Naive thymus-derived CD4-positive, alpha-beta T cell (primary cell): Measurements from ENCODE around the gene ASB17. TPM values are rescaled to one million over a fixed set of nuclear protein-coding genes. Genes with fewer than 3 reads are reported as not detected.
"Not testable (repeated sequence)": the region's sequence is repeated elsewhere in the genome, so short reads cannot be mapped to it uniquely, and the experiment has no call there.

Source experiments
- ATAC-seq: fragments of 150-1000 bp; cut with Tn5 transposase; 2 replicates; pipeline ENCODE4 v1.10.0; 2021; ENCODE audit warnings: mild to moderate bottlenecking, moderate library complexity
- CTCF ChIA-PET: fragments of 350-600 bp; sonication (Branson Sonifier 250); formaldehyde crosslinking; loops from one replicate; lab custom pipeline; 2021; ENCODE audit warnings: antibody characterized with exemption; lab: Charles Lee
- POLR2A ChIA-PET: fragments of 350-600 bp; sonication (Branson Sonifier 250); formaldehyde crosslinking; loops from one replicate; lab custom pipeline; 2021; ENCODE audit warnings: antibody characterized with exemption, inconsistent platforms; lab: Charles Lee
- DNase-seq, 9 donors: peaks; one replicate each; pipeline versions ENCODE4 v3.0.0 to v3.0.0-alpha.2; 2020 to 2022; ENCODE audit warnings: mixed read lengths in 1 of 9
- H3K27ac ChIP-seq: one replicate; pipeline ENCODE4 v1.7.0; 2013; ENCODE audit warnings: mild to moderate bottlenecking, low read depth, low read length, moderate library complexity
- H3K27me3 ChIP-seq, 2 donors: one replicate each; pipeline ENCODE4 v1.7.0; 2013; ENCODE audit warnings: low read length in 2 of 2, mild to moderate bottlenecking in 2 of 2, moderate library complexity in 2 of 2; ENCODE audit not compliant: control insufficient read depth in 2 of 2, insufficient read depth in 2 of 2
- H3K36me3 ChIP-seq, 3 experiments: 1 replicate in 2 of 3; 2 replicates in 1 of 3; pipeline ENCODE4 v1.7.0; 2013; ENCODE audit warnings: low read length in 3 of 3, mild to moderate bottlenecking in 3 of 3, moderate library complexity in 1 of 3; ENCODE audit not compliant: insufficient read depth in 3 of 3, control insufficient read depth in 2 of 3
- H3K4me1 ChIP-seq, 2 donors: one replicate each; pipeline ENCODE4 v1.7.0; 2013; ENCODE audit warnings: low read length in 2 of 2, mild to moderate bottlenecking in 2 of 2, moderate library complexity in 1 of 2; ENCODE audit not compliant: control insufficient read depth in 2 of 2, insufficient read depth in 2 of 2
- H3K4me3 ChIP-seq: 2 replicates; pipeline ENCODE4 v1.7.0; 2013; ENCODE audit warnings: mild to moderate bottlenecking, low read length
- H3K9me3 ChIP-seq, 3 experiments: 1 replicate in 2 of 3; 2 replicates in 1 of 3; pipeline ENCODE4 v1.7.0; 2013; ENCODE audit warnings: low read length in 3 of 3; ENCODE audit not compliant: control insufficient read depth in 2 of 3
- H3K27ac Mint-ChIP-seq, 9 donors: one replicate each; pipeline ENCODE4 v1.8.0; 2020 to 2022; ENCODE audit warnings: mixed read lengths in 9 of 9, mild to moderate bottlenecking in 8 of 9, moderate library complexity in 5 of 9, inconsistent platforms in 2 of 9
- H3K27me3 Mint-ChIP-seq, 5 donors: one replicate each; pipeline ENCODE4 v1.8.0; 2021 to 2022; ENCODE audit warnings: mixed read lengths in 5 of 5, mild to moderate bottlenecking in 1 of 5
- H3K36me3 Mint-ChIP-seq, 5 donors: one replicate each; pipeline ENCODE4 v1.8.0; 2020 to 2022; ENCODE audit warnings: mixed read lengths in 5 of 5, mild to moderate bottlenecking in 3 of 5, inconsistent platforms in 1 of 5
- H3K4me1 Mint-ChIP-seq, 7 donors: one replicate each; pipeline ENCODE4 v1.8.0; 2020 to 2022; ENCODE audit warnings: mixed read lengths in 7 of 7, mild to moderate bottlenecking in 3 of 7, inconsistent platforms in 1 of 7
- H3K4me3 Mint-ChIP-seq, 10 donors: one replicate each; pipeline ENCODE4 v1.8.0; 2020 to 2022; ENCODE audit warnings: mild to moderate bottlenecking in 10 of 10, mixed read lengths in 10 of 10, moderate library complexity in 6 of 10, inconsistent platforms in 2 of 10
- H3K9me3 Mint-ChIP-seq, 11 donors: one replicate each; pipeline ENCODE4 v1.8.0; 2020 to 2022; ENCODE audit warnings: mixed read lengths in 11 of 11, mild to moderate bottlenecking in 4 of 11, inconsistent platforms in 1 of 11, moderate library complexity in 1 of 11
- intact Hi-C, 2 donors: fragments of 100-400 bp; cut with micrococcal nuclease; formaldehyde crosslinking; loops; one replicate each; pipeline ENCODE4 v1.15.1; 2023
- polyA plus RNA-seq, 2 donors: library from polyadenylated mRNA; unstranded; fragments of 300-500 nt; fragmentation: Illumina TruSeq; gene quantifications; one replicate each; pipeline ENCODE4 v1.2.3, GENCODE V29; 2021
- total RNA-seq, 6 experiments: library from RNA in 5 of 6; stranded (reverse) in 5 of 6; gene quantifications; 1 replicate in 5 of 6; 2 replicates in 1 of 6; pipeline ENCODE4 v1.2.3 and lab custom pipeline; 2021 to 2026

Gene ASB17
- total and polyA plus RNA-seq, 7 experiments from 2014 or later: not detected

GRCh38 chr1:75964110-75964759 is 32.0 kb upstream of the ASB17 start:
- H3K36me3 ChIP-seq, H3K9me3 Mint-ChIP-seq, POLR2A ChIA-PET, H3K27ac ChIP-seq, DNase-seq, ATAC-seq, H3K4me1 Mint-ChIP-seq, H3K9me3 ChIP-seq, H3K27me3 Mint-ChIP-seq, H3K4me1 ChIP-seq, H3K4me3 ChIP-seq, CTCF ChIA-PET, H3K36me3 Mint-ChIP-seq, H3K27me3 ChIP-seq, H3K27ac Mint-ChIP-seq, H3K4me3 Mint-ChIP-seq, intact Hi-C loops: not testable (repeated sequence)

GRCh38 chr1:75954586-75954985 is 22.4 kb upstream of the ASB17 start:
- no peak overlapping the region for H3K4me3 Mint-ChIP-seq
- CTCF ChIA-PET: no interaction called here
- intact Hi-C loops: no loop called here

GRCh38 chr1:75953461-75953860 is 21.3 kb upstream of the ASB17 start:
- Mint-ChIP-seq H3K9me3 (peaks cover 0 to 2% (median 0%) of the 10 kb centered on the region in 11 donors), H3K4me1 (no peaks in the 10 kb centered on the region), H3K27ac (no peak overlapping the region), H3K4me3 (no peak overlapping the region), H3K36me3 (no peaks in the 10 kb centered on the region), H3K27me3 (peaks cover 0 to under 1% (median 0%) of the 10 kb centered on the region in 5 donors)
- Histone ChIP-seq H3K27me3 (no peaks in the 10 kb centered on the region), H3K4me3 (no peak overlapping the region), H3K27ac (no peak overlapping the region), H3K4me1 (no peaks in the 10 kb centered on the region), H3K36me3 (no peaks in the 10 kb centered on the region), H3K9me3 (no peaks in the 10 kb centered on the region)
- ATAC-seq (no peak), DNase-seq (no peak)
- intact Hi-C loops: no loop called here
- CTCF ChIA-PET: no interaction called here
- POLR2A ChIA-PET: no interaction called here

More at GRCh38 chr1:75954586-75954985, 22.4 kb upstream of the ASB17 start:
- H3K4me1 Mint-ChIP-seq: no peaks in the 10 kb centered on the region
- Histone ChIP-seq H3K36me3 (no peaks in the 10 kb centered on the region), H3K4me3 (no peak overlapping the region), H3K4me1 (no peaks in the 10 kb centered on the region), H3K27me3 (no peaks in the 10 kb centered on the region), H3K27ac (no peak overlapping the region), H3K9me3 (no peaks in the 10 kb centered on the region)
- POLR2A ChIA-PET: no interaction called here
- H3K27ac Mint-ChIP-seq: no peak overlapping the region
- peaks cover 0 to 2% (median 0%) of the 10 kb centered on the region in 11 donors for H3K9me3 Mint-ChIP-seq
- peaks cover 0 to 4% (median 0%) of the 10 kb centered on the region in 5 donors for H3K27me3 Mint-ChIP-seq
- ATAC-seq (no peak), DNase-seq (no peak)
- no peaks in the 10 kb centered on the region for H3K36me3 Mint-ChIP-seq

- Mint-ChIP-seq H3K36me3 (no peaks in the 10 kb centered on the region), H3K27ac (no peak overlapping the region), H3K4me3 (no peak overlapping the region), H3K27me3 (peaks cover 0 to 3% (median 2%) of the 10 kb centered on the region in 5 donors), H3K4me1 (no peaks in the 10 kb centered on the region), H3K9me3 (peaks cover 0 to 5% (median 1%) of the 10 kb centered on the region in 11 donors)
- no peaks in the 10 kb centered on the region for H3K4me1 ChIP-seq
- H3K27me3 ChIP-seq: no peaks in the 10 kb centered on the region
- no peak overlapping the region for H3K4me3 ChIP-seq
- DNase-seq (no peak), ATAC-seq (no peak)
- no peaks in the 10 kb centered on the region for H3K9me3 ChIP-seq
- no peak overlapping the region for H3K27ac ChIP-seq
- POLR2A ChIA-PET: no interaction called here
- CTCF ChIA-PET: no interaction called here
- intact Hi-C loops: no loop called here
- H3K36me3 ChIP-seq: no peaks in the 10 kb centered on the region
Observed at GRCh38 chr1:75952016-75952415, 19.8 kb upstream of the ASB17 start.

- H3K4me3 ChIP-seq: no peak overlapping the region
- H3K36me3 ChIP-seq: no peaks in the 10 kb centered on the region
- H3K27me3 Mint-ChIP-seq: peaks cover 0 to 12% (median 2%) of the 10 kb centered on the region in 5 donors
- H3K9me3 ChIP-seq: no peaks in the 10 kb centered on the region
- H3K27me3 ChIP-seq: no peaks in the 10 kb centered on the region
- no peak for DNase-seq
- ChIA-PET POLR2A (no interaction called here), CTCF (no interaction called here)
- no peaks in the 10 kb centered on the region for H3K4me1 Mint-ChIP-seq
- no peak overlapping the region for H3K27ac Mint-ChIP-seq
- H3K4me3 Mint-ChIP-seq: no peak overlapping the region
- no peaks in the 10 kb centered on the region for H3K4me1 ChIP-seq
- no peak for ATAC-seq
- intact Hi-C loops: no loop called here
- no peak overlapping the region for H3K27ac ChIP-seq
- H3K9me3 Mint-ChIP-seq: peaks cover 0 to 20% (median 12%) of the 10 kb centered on the region in 11 donors
- H3K36me3 Mint-ChIP-seq: no peaks in the 10 kb centered on the region
Observed at GRCh38 chr1:75950176-75950575, 18.0 kb upstream of the ASB17 start.

DNA sequence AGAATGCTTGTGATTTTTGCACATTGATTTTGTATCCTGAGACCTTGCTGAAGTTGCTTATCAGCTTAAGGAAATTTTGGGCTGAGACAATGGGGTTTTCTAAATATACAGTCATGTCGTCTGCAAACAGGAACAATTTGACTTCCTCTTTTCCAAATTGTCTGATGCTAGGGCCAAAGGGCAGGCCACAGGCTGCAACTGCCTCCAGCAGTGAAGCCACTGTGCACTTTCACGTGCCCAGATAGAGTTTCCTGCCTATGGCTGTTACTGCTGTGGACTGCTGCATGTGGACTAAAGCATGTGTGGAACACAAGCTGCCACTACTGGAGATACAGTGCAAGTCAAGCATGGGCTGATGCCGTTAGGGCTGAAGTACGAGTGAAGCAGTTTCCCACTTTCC is 10.8 kb upstream of the ASB17 start:
- ATAC-seq, H3K36me3 Mint-ChIP-seq: not testable (repeated sequence)

DNA sequence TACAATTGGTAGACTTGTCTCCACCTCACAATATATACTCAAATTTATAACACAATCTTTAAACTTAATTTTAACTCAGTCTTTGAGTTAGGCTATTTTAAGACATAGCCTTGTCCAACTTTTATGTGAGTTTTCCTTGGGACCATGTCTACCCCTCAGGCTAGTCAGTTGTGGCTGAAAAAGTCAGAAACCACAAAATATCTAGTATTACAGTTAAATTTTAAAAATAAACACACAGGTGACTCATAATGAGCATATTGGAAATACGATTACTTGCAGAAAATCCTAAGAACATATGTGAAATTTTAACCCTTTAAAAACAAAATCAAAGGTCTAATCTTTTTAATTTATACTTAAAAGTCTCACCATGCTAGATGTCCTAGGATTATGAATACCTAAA is 4.8 kb upstream of the ASB17 start:
- ATAC-seq: no peak
- H3K4me1 Mint-ChIP-seq: no peaks in the 10 kb centered on the region

More for the DNA sequence above, 10.8 kb upstream of the ASB17 start:
- CTCF ChIA-PET, H3K27ac Mint-ChIP-seq, intact Hi-C loops, H3K9me3 ChIP-seq, H3K27ac ChIP-seq, H3K4me1 ChIP-seq, POLR2A ChIA-PET, H3K27me3 ChIP-seq, H3K4me3 Mint-ChIP-seq, H3K4me1 Mint-ChIP-seq, DNase-seq, H3K4me3 ChIP-seq, H3K36me3 ChIP-seq: not testable (repeated sequence)
- Mint-ChIP-seq H3K9me3 (peaks cover 7 to 41% (median 24%) of the 10 kb centered on the region in 11 donors), H3K27me3 (peaks cover 0 to 18% (median 9%) of the 10 kb centered on the region in 5 donors)

More for the DNA sequence above, 4.8 kb upstream of the ASB17 start:
- Histone ChIP-seq H3K27ac (no peak overlapping the region), H3K4me1 (no peaks in the 10 kb centered on the region), H3K4me3 (no peak overlapping the region), H3K36me3 (no peaks in the 10 kb centered on the region), H3K27me3 (no peaks in the 10 kb centered on the region), H3K9me3 (no peaks in the 10 kb centered on the region)
- H3K9me3 Mint-ChIP-seq: peaks cover 0 to 14% (median 3%) of the 10 kb centered on the region in 11 donors
- H3K27me3 Mint-ChIP-seq: peaks cover 0 to 10% (median 0%) of the 10 kb centered on the region in 5 donors
- no peaks in the 10 kb centered on the region for H3K36me3 Mint-ChIP-seq
- intact Hi-C loops: no loop called here
- ChIA-PET CTCF (no interaction called here), POLR2A (no interaction called here)
- H3K4me3 Mint-ChIP-seq: no peak overlapping the region
- DNase-seq: no peak
- no peak overlapping the region for H3K27ac Mint-ChIP-seq
